SJCRH30 (cell line): ENCODE measurements around the gene RIC8B. TPM values are rescaled to one million over a fixed set of nuclear protein-coding genes. Genes with fewer than 3 reads are reported as not detected.

Experiments used
- DNase-seq, 2 experiments: peaks; one replicate each; pipeline ENCODE4 v3.0.0-alpha.2; 2015 to 2020
- H3K27ac ChIP-seq: fragments of 250-450 bp; sonication (Bioruptor Pico); 2 replicates; pipeline ENCODE4 v1.5.1; 2020; ENCODE audit warnings: mild to moderate bottlenecking, moderate library complexity
- H3K27me3 ChIP-seq: fragments of 250-450 bp; sonication (Bioruptor Pico); 2 replicates; pipeline ENCODE4 v1.5.1; 2020; ENCODE audit warnings: mild to moderate bottlenecking, moderate library complexity
- H3K36me3 ChIP-seq: fragments of 250-450 bp; sonication (Bioruptor Pico); 2 replicates; pipeline ENCODE4 v1.5.1; 2020; ENCODE audit warnings: mild to moderate bottlenecking, moderate library complexity
- H3K4me1 ChIP-seq: fragments of 250-450 bp; sonication (Bioruptor Pico); 2 replicates; pipeline ENCODE4 v1.5.1; 2020; ENCODE audit warnings: mild to moderate bottlenecking, moderate library complexity
- H3K4me3 ChIP-seq: fragments of 250-450 bp; sonication (Bioruptor Pico); 2 replicates; pipeline ENCODE4 v1.5.1; 2020; ENCODE audit warnings: mild to moderate bottlenecking, moderate library complexity
- H3K9me3 ChIP-seq: fragments of 250-450 bp; sonication (Bioruptor Pico); replicated peaks from 2 replicates; pipeline ENCODE4 v1.5.1; 2020; ENCODE audit warnings: mild to moderate bottlenecking, moderate library complexity
- total RNA-seq: library from RNA; depleted of rRNA; stranded (reverse); fragments of >200 nt; shearing (Covaris generic); gene quantifications from 2 replicates; pipeline ENCODE4 v1.2.3, GENCODE V29; 2014

The RIC8B gene
- total RNA-seq, 1 experiment from 2014 or later: 14.9 TPM

DNA sequence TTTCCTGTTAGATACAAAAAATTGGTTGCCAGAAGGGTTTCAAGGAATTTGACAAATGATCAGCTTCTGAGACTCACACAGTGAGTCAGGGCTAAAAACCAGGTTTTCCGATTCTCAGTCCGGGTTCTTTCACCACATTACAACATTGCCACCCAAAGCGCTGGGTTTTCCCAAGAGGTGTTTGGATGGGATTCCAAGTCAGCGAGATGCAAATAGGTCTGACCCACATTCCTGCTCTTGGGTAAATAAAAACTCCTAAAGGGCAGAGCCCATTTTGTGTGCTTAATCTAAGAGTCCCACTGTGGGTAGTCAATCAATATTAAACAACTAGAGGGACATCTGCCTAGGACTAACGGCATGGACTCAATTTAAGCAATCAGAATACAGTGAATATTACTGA lies 5.4 kb upstream of the RIC8B start:
- H3K9me3 ChIP-seq: no peaks in the 10 kb centered on the region
- no peak overlapping the region for H3K4me3 ChIP-seq
- no peaks in the 10 kb centered on the region for H3K36me3 ChIP-seq
- no peak overlapping the region for H3K27ac ChIP-seq
- DNase-seq: no peak
- H3K27me3 ChIP-seq: no peaks in the 10 kb centered on the region
- no peaks in the 10 kb centered on the region for H3K4me1 ChIP-seq

GRCh38 chr12:106769546-106769945 lies 4.9 kb upstream of the RIC8B start:
- no peaks in the 10 kb centered on the region for H3K36me3 ChIP-seq

GRCh38 chr12:106771425-106771824 lies 3.1 kb upstream of the RIC8B start:
- no peaks in the 10 kb centered on the region for H3K36me3 ChIP-seq

More at GRCh38 chr12:106769546-106769945, 4.9 kb upstream of the RIC8B start:
- Histone ChIP-seq H3K9me3 (no peaks in the 10 kb centered on the region), H3K27me3 (no peaks in the 10 kb centered on the region), H3K4me1 (no peaks in the 10 kb centered on the region), H3K4me3 (no peak overlapping the region), H3K27ac (no peak overlapping the region)
- DNase-seq: no peak

DNA sequence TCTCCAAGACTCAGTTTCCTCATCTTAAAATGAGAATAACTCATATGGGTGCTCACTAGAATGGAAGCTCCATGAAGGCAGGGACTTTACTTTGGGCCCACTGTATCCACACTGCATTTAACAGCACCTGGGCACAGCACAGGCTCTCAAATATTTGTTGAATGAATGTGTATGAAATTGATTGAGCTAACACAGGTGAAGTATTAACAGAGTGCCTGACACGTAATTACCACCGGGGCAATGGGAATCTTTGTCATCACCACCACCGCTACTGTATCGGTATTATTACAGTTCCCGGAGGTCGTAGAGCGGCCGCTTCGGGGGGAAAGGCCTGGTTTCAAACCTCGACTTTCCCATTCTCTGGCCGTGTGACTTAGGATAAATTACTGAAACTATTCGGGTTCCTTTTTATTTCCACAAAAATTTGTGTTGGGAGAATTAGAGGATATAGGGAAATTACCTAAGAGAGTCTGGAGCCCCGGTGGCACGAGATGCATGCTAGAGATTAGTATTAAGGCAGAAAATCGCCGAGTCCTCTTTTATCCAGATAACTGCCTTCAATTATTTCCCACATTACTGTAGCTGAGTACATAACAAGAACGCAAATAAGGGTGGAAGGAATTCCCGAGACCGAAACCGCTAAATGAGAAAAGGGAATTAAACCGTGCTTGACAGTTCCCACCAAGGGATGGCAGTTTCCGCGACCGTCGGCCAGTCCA lies 1.0 kb upstream of the RIC8B start:
- Histone ChIP-seq H3K9me3 (no peaks in the 10 kb centered on the region), H3K36me3 (no peaks in the 10 kb centered on the region), H3K27me3 (no peaks in the 10 kb centered on the region), H3K4me3 (peak overlapping the region; percentile 64), H3K4me1 (no peaks in the 10 kb centered on the region), H3K27ac (peak overlapping the region; percentile 91)
- DNase-seq: no peak

More at GRCh38 chr12:106771425-106771824, 3.1 kb upstream of the RIC8B start:
- no peak for DNase-seq
- H3K4me1 ChIP-seq: no peaks in the 10 kb centered on the region
- no peaks in the 10 kb centered on the region for H3K27me3 ChIP-seq
- no peak overlapping the region for H3K4me3 ChIP-seq
- H3K9me3 ChIP-seq: no peaks in the 10 kb centered on the region
- H3K27ac ChIP-seq: no peak overlapping the region

DNA sequence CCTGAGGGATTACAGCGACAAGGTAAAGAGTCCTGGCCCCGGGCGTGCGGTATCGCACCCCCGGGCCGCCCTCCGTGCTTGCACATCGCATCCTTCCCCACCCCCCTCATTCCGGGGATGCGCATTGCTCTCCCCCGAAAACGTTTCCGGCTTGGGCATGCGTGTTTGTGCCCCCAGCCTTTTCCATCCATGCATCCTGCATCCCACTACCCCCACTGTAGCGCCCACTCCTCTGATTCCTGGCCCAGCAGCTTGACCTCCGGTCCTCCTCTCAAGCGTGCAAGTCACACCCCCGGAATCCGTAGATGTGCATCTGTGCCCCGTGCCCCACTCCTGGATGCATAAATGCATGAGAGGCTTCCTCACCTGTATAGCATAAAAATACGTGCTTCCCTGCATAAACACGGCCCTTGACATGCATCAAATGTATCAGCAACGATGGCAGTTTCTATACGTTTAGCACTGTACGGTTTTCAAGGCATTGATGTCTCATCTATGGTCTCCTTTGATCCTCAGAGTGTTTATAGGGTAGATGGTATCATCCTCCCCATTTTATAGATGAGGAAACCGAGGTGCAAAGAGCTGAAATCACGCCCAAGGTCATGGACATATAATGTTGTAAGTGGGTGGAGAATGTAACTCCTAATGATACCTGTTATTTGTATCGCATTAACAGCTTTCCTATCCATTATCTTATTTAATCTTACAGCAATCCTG lies 484 bp downstream of the RIC8B start:
- H3K9me3 ChIP-seq: no peaks in the 10 kb centered on the region
- H3K36me3 ChIP-seq: no peaks in the 10 kb centered on the region
- DNase-seq: peak in 1 of 2 experiments; percentile 29
- peak overlapping the region; percentile 64 for H3K4me3 ChIP-seq
- no peaks in the 10 kb centered on the region for H3K27me3 ChIP-seq
- H3K4me1 ChIP-seq: no peaks in the 10 kb centered on the region
- H3K27ac ChIP-seq: peak overlapping the region; percentile 91

- H3K4me3 ChIP-seq: no peak overlapping the region
- H3K4me1 ChIP-seq: no peaks in the 10 kb centered on the region
- DNase-seq: no peak
Measured at GRCh38 chr12:106776897-106777296, 2.4 kb downstream of the RIC8B start.

GRCh38 chr12:106780010-106780631 lies 5.6 kb downstream of the RIC8B start:
- no peak overlapping the region for H3K27ac ChIP-seq
- DNase-seq: no peak
- no peaks in the 10 kb centered on the region for H3K27me3 ChIP-seq
- H3K4me3 ChIP-seq: no peak overlapping the region
- H3K4me1 ChIP-seq: no peaks in the 10 kb centered on the region
- no peaks in the 10 kb centered on the region; the same call in 1 of the 2 replicates for H3K36me3 ChIP-seq
- no peaks in the 10 kb centered on the region for H3K9me3 ChIP-seq

More at GRCh38 chr12:106776897-106777296, 2.4 kb downstream of the RIC8B start:
- Histone ChIP-seq H3K27me3 (no peaks in the 10 kb centered on the region), H3K27ac (no peak overlapping the region), H3K9me3 (no peaks in the 10 kb centered on the region), H3K36me3 (no peaks in the 10 kb centered on the region)

DNA sequence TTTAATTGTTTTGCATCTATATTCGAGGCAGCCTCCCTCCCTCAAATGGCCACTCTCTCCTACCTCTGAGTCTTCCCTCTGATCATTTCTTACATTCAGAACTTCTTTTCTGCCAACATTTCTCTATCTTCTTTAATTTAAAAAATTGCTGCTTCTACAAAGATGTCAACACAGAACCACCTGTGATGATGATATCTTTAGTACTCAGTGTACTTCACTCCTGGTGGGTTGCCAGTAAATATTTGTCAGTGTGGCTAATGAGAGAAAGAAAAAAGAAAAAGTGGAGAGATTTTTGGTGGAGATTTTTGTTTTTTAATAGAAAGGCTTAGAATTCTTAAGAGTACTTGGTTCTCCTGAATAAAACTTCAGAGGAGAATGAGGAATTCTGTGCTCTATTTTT lies 8.1 kb downstream of the RIC8B start:
- Histone ChIP-seq H3K36me3 (peaks cover 8% of the 10 kb centered on the region), H3K4me3 (no peak overlapping the region), H3K27ac (no peak overlapping the region), H3K4me1 (no peaks in the 10 kb centered on the region), H3K9me3 (no peaks in the 10 kb centered on the region), H3K27me3 (no peaks in the 10 kb centered on the region)
- DNase-seq: no peak

DNA sequence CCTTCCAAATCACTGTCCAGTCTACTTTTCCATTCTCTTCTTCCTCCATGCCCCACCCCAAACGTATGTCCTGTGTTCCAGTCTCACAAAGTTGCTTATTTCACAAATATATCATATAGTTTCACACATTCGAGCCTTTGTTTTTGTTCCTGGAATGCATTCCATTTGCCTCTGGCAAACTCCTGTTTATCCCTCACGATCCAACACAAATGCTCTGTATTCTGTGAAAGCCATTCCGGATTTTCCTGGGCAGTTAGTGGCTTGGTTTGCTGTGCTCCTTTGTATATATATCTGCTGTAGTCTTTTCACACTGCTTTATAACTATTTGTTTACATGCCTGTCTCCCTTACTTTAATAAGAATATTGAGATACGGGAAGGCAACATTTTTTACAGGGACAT lies 9.0 kb downstream of the RIC8B start:
- no peaks in the 10 kb centered on the region for H3K27me3 ChIP-seq
- H3K4me1 ChIP-seq: no peaks in the 10 kb centered on the region
- H3K27ac ChIP-seq: no peak overlapping the region
- no peak for DNase-seq
- H3K9me3 ChIP-seq: no peaks in the 10 kb centered on the region
- peaks cover 9% of the 10 kb centered on the region for H3K36me3 ChIP-seq
- H3K4me3 ChIP-seq: no peak overlapping the region

DNA sequence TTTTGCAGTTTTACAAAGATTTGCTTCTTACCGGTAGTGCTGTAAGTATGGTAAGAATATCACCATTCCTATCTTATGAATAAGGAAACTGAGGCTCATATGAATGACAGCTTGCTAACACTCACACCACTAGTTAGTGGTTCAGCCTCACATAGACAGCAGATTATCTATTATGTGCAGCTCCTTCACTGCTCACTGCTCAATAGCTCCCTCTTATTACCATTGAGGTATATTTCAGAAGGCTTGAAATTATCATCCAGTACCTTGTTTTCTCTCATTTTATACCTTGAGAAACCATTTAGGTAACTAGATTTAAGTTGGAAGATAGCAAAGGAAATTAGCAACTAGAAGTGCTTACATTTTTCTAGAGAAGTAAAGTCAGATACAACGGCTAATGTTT lies 15.5 kb downstream of the RIC8B start:
- Histone ChIP-seq H3K4me3 (no peak overlapping the region), H3K4me1 (no peaks in the 10 kb centered on the region), H3K36me3 (peaks cover 9% of the 10 kb centered on the region), H3K27me3 (no peaks in the 10 kb centered on the region), H3K9me3 (no peaks in the 10 kb centered on the region), H3K27ac (no peak overlapping the region)
- no peak for DNase-seq

- Histone ChIP-seq H3K27ac (no peak overlapping the region), H3K27me3 (no peaks in the 10 kb centered on the region), H3K4me1 (no peaks in the 10 kb centered on the region), H3K9me3 (no peaks in the 10 kb centered on the region), H3K36me3 (peaks cover 6% of the 10 kb centered on the region), H3K4me3 (no peak overlapping the region)
- DNase-seq: peak in 1 of 2 experiments; percentile 19
Measured at GRCh38 chr12:106791531-106791930, 17.0 kb downstream of the RIC8B start.

GRCh38 chr12:106794369-106794768 lies 19.9 kb downstream of the RIC8B start:
- no peaks in the 10 kb centered on the region; the same call in none of the 2 replicates for H3K36me3 ChIP-seq
- no peak overlapping the region for H3K4me3 ChIP-seq
- no peaks in the 10 kb centered on the region for H3K4me1 ChIP-seq
- DNase-seq: no peak
- no peaks in the 10 kb centered on the region for H3K9me3 ChIP-seq
- no peak overlapping the region for H3K27ac ChIP-seq
- H3K27me3 ChIP-seq: no peaks in the 10 kb centered on the region

DNA sequence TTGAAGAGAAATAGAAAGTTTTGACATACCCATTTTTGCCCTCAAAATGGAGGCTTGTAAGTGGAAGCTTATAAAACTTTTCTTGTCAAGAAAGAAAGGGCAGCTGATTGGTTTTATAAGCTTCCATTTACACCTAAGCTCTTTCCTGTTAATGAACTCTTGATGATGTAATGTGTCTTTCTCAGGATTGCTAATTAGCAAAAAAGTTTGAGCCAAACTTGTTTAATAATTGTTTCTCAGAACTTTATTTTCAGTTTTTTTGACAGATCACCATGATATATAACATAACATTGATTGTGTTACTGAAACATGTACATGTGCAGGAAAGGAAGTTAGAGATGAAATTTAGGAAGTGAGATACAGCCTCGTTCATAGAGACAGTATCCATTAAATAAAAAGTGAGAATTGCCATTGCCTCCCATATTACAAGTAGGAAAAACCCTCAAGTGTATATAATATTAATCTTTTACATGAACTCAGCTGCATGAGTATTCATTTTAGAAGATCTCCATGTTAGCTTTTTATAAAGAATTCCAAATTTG lies 26.8 kb downstream of the RIC8B start:
- H3K4me3 ChIP-seq: no peak overlapping the region
- H3K27ac ChIP-seq: no peak overlapping the region
- no peaks in the 10 kb centered on the region for H3K9me3 ChIP-seq
- H3K36me3 ChIP-seq: peaks cover 8% of the 10 kb centered on the region
- DNase-seq: no peak
- no peaks in the 10 kb centered on the region for H3K27me3 ChIP-seq
- H3K4me1 ChIP-seq: no peaks in the 10 kb centered on the region

GRCh38 chr12:106801830-106802533 lies 27.5 kb downstream of the RIC8B start:
- Histone ChIP-seq H3K9me3 (no peaks in the 10 kb centered on the region), H3K4me1 (no peaks in the 10 kb centered on the region), H3K27ac (no peak overlapping the region), H3K27me3 (no peaks in the 10 kb centered on the region), H3K36me3 (peaks cover 8% of the 10 kb centered on the region), H3K4me3 (no peak overlapping the region)
- no peak for DNase-seq
